Upper lobe of right lung (tissue), 1 donor: ENCODE measurements around the gene BRSK2. TPM values are rescaled to one million over a fixed set of nuclear protein-coding genes. Genes with fewer than 3 reads are reported as not detected.

Source experiments
- ATAC-seq: fragments of 200-7000 bp; cut with Tn5 transposase; one replicate; pipeline ENCODE4 v1.9.1; 2020; ENCODE audit warnings: mild to moderate bottlenecking, moderate library complexity
- DNase-seq: peaks from one replicate; pipeline ENCODE4 v3.0.0-alpha.2; 2020
- H3K27ac ChIP-seq: fragments of 200-600 bp; one replicate; pipeline ENCODE4 v1.8.0; 2022
- H3K27me3 ChIP-seq: fragments of 200-600 bp; one replicate; pipeline ENCODE4 v1.8.0; 2022; ENCODE audit warnings: mild to moderate bottlenecking
- H3K36me3 ChIP-seq: fragments of 200-600 bp; one replicate; pipeline ENCODE4 v1.8.0; 2022
- H3K4me1 ChIP-seq: fragments of 200-600 bp; one replicate; pipeline ENCODE4 v1.8.0; 2022
- H3K4me3 ChIP-seq: fragments of 200-600 bp; one replicate; pipeline ENCODE4 v1.8.0; 2022; ENCODE audit warnings: mild to moderate bottlenecking
- H3K9me3 ChIP-seq: fragments of 200-600 bp; one replicate; pipeline ENCODE4 v1.8.0; 2022
- intact Hi-C: fragments of 100-400 bp; cut with DNase I; formaldehyde crosslinking; loops from one replicate; pipeline ENCODE4 v1.11.0; 2022
- total RNA-seq: library from RNA; stranded (reverse); fragmentation: NEBNext Ultra II Directional; extraction: Animal tissue kit (Norgen Biotek cat#: 25700); gene quantifications from one replicate; pipeline ENCODE4 v1.2.1, GENCODE V29; 2021
- TF ChIP-seq, protein P1 (sequence below): fragments of 200-600 bp; IDR thresholded peaks from one replicate; pipeline ENCODE4 v1.8.0; 2022; ENCODE audit warnings: antibody characterized with exemption
- donor health status: DM: no; HTN: yes; CAD: no; lungs with severe emphysema.

Gene BRSK2
- total RNA-seq, 1 donor from 2014 or later: 0.26 TPM

DNA sequence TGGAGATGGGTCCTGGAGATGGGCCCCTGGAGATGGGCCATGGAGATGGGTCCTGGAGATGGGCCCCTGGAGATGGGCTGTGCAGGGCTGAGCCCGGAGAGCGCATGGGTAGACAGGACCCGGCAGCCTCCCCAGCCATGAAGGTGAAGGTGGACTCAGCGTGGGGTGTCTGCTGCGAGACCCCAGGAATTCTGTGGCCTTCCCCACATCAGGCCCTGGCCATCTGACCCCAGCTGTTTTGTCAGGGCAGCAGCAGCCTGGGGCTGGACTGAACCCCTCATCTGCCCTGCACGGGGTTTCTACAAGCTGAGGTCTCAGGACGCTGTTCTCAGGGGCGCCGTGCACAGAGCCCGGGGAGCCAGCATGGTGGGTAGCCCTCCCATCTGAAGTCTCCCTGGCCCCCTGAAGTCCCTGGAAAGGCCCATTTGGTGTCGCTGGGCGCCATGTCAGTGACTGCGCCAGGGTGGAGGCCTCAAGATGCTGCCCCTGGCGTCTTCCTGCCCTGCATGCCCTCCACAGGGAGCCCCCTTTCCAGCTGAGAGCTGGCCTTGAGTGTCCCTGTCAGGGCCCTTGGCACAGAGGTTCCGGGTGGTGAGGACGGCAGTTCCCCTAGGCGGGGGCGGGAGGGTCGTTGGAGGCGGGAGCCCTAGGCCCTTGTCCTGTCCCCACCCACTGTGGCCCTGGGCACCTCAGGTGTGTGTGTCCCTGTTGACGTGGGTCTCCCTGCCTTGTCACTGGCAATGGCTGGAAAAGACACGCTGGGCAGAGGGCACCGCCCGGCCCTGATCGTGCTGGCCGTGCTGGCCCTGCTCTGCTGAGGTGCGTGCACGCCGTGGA, 5.4 kb downstream of the BRSK2 start:
- intact Hi-C loops: no loop called here
- DNase-seq: no peak

DNA sequence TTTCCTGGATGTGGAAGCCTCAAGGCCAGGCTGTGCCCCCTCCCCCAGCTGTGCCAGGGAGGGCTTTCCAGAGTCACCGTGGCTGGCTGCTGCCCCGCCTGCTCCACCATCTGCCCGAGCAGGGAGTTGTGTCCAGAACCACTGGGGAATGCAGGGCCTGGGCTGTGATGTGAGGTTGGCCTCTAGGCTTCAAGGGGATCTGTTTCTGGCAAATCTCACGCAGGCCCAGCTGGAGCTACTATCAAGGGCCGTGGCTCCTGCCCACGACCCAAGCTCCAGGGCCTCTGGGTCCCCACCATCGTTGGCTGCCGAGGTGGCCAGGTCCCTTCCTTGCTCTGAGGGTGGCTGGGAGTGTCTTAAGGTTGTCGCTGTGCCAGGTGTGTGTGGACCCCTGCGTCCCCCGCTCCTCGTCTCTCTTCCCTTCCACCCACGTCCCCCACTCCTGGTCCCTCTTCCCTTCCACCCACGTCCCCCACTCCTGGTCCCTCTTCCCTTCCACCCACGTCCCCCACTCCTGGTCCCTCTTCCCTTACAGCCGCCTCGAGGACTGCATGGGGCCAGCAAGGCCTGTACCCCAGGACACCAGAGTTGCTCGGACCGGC, 6.1 kb downstream of the BRSK2 start:
- H3K27me3 ChIP-seq: peaks cover 54% of the 10 kb centered on the region
- H3K4me3 ChIP-seq: no peak overlapping the region
- no peaks in the 10 kb centered on the region for H3K36me3 ChIP-seq
- intact Hi-C loops: no loop called here
- no peak for DNase-seq
- no peaks in the 10 kb centered on the region for H3K4me1 ChIP-seq
- ATAC-seq: no peak
- H3K27ac ChIP-seq: no peak overlapping the region
- no peaks in the 10 kb centered on the region for H3K9me3 ChIP-seq
- TF ChIP-seq, protein P1, sequence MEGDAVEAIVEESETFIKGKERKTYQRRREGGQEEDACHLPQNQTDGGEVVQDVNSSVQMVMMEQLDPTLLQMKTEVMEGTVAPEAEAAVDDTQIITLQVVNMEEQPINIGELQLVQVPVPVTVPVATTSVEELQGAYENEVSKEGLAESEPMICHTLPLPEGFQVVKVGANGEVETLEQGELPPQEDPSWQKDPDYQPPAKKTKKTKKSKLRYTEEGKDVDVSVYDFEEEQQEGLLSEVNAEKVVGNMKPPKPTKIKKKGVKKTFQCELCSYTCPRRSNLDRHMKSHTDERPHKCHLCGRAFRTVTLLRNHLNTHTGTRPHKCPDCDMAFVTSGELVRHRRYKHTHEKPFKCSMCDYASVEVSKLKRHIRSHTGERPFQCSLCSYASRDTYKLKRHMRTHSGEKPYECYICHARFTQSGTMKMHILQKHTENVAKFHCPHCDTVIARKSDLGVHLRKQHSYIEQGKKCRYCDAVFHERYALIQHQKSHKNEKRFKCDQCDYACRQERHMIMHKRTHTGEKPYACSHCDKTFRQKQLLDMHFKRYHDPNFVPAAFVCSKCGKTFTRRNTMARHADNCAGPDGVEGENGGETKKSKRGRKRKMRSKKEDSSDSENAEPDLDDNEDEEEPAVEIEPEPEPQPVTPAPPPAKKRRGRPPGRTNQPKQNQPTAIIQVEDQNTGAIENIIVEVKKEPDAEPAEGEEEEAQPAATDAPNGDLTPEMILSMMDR: no peak

More for the DNA sequence above, 5.4 kb downstream of the BRSK2 start:
- ATAC-seq: no peak
- Histone ChIP-seq H3K4me1 (no peaks in the 10 kb centered on the region), H3K27me3 (peaks cover 53% of the 10 kb centered on the region), H3K36me3 (no peaks in the 10 kb centered on the region), H3K27ac (no peak overlapping the region), H3K4me3 (no peak overlapping the region), H3K9me3 (no peaks in the 10 kb centered on the region)
- TF ChIP-seq, protein P1: no peak

DNA sequence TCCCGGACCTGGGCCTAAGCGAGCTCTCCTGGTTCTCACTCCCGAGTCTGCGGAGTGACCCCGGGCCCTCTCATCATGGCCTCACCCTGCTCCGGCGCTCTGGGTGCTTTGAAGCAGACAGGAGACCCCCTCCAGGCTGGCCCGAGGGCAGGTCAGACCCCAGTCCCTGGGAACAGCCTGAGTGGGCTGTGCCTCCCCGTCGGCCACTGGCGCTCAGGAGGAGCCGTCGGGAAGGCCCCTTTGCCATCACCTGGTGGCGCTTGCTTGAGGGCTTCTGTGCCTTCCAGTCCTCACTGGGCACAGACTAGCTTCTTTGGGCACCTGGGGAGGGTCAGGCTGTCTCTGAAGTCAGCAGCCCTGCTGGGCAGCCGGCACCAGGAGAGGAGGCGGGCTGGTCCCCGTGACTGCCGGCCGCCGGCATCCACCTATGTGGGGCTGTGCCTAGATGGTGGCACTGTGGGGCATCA, 6.7 kb downstream of the BRSK2 start:
- H3K4me3 ChIP-seq: no peak overlapping the region
- H3K9me3 ChIP-seq: no peaks in the 10 kb centered on the region
- H3K36me3 ChIP-seq: no peaks in the 10 kb centered on the region
- no peaks in the 10 kb centered on the region for H3K4me1 ChIP-seq
- TF ChIP-seq, protein P1: no peak
- H3K27me3 ChIP-seq: peaks cover 51% of the 10 kb centered on the region
- DNase-seq (no peak), ATAC-seq (no peak)
- H3K27ac ChIP-seq: no peak overlapping the region
- intact Hi-C loops: no loop called here

DNA sequence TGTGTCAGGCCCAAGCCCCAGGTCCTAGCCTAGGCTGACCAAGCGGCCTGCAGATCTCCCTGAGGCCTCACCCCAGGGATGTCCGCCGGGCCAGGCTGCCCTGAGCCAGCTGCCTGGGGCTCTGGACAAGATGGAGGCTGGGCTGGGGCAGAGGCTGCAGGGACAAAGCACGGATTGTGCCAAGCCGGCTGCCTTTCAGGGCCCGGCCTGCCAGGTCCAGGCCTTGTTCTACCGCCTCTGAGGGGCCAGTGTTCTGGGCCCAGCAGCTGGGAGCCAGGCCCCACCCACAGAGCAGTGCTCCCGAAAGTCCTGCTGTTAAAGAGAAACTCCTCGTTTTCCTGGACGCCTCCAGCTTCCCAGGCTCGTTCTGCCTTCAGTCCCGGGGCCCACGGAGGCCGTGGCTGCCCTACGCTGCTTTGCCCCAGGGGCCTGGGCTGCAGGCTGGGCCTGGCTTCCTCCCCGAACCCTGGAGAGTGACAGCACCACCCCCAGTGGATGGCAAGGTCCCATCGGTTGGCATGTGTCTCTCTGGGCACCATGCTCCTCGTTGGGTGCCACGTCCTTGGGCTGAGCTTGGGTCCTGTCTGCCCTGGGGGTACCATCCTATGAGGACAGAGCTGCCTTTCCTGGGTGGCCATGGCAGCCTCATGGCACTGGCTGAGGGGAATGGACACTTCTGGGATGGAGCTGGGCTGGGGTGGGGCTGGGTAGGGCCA, 7.6 kb downstream of the BRSK2 start:
- intact Hi-C loops: no loop called here
- Histone ChIP-seq H3K9me3 (no peaks in the 10 kb centered on the region), H3K4me3 (no peak overlapping the region), H3K4me1 (no peaks in the 10 kb centered on the region), H3K27ac (no peak overlapping the region), H3K27me3 (peaks cover 47% of the 10 kb centered on the region), H3K36me3 (no peaks in the 10 kb centered on the region)
- DNase-seq (no peak), ATAC-seq (no peak)
- TF ChIP-seq, protein P1: no peak

DNA sequence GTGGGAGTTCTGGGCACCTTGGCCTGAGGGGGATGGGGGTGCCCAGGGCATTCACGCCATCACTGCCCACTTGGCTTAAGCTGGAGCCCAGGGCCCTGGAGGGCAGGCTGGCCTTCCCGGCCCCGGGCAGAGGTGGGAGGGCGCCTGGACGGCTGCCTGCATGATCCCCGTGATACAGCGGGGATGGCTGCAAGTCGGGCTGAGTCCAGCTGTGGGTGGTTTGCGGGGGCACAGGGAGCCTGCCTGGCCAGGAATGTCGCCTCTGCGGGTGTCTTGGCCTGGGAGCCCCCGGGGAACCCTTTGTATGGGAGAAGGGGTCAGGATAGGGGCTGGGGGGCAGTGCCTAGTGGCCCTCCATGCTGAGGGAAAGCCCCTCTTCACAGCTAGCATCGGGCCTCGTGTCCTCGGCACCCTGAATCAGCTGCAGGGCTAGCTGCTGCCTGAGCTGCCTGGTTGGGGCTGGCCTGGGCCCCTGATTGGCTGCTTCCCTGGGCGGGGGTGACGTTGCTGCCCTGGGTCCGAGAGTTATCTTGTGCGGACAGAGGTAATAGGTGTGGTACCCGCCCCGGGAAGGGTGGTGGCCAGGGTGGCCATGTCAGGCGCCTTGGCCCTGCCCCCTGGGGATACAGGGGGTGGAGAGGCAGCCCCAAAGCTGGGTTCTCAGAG, 8.3 kb downstream of the BRSK2 start:
- DNase-seq (no peak), ATAC-seq (no peak)
- intact Hi-C loops: no loop called here
- H3K27ac ChIP-seq: no peak overlapping the region
- H3K9me3 ChIP-seq: no peaks in the 10 kb centered on the region
- TF ChIP-seq, protein P1: no peak
- no peaks in the 10 kb centered on the region for H3K36me3 ChIP-seq
- no peaks in the 10 kb centered on the region for H3K4me1 ChIP-seq
- H3K4me3 ChIP-seq: no peak overlapping the region
- peaks cover 44% of the 10 kb centered on the region for H3K27me3 ChIP-seq
